NOMO-1 treated with dmso at 0.1 percent for 144 hours (cell line): Measurements from ENCODE around the gene LMTK2.

Source experiments
- DNase-seq: peaks from one replicate; lab custom pipeline; 2025; ENCODE audit not compliant: unreplicated experiment; lab: John Stamatoyannopoulos, UW

LMTK2 gene

DNA sequence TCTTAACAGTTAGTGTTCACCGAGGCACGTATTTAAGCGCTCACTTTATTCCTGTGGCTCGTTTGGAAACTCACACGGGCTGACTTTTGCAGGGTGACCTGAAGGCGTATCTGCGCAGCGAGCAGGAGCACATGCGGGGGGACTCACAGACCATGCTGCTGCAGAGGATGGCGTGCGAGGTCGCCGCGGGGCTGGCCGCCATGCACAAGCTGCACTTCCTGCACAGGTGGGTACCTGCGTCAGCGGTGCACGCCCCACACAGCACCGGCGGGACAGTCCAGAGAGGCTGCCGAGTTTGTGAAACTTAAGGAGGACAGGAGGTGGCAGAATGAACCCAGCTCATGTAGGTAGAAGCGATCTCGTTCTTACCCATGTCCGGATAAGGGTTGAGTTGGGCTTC, 64.8 kb downstream of the LMTK2 start:
- DNase-seq: no peak

DNA sequence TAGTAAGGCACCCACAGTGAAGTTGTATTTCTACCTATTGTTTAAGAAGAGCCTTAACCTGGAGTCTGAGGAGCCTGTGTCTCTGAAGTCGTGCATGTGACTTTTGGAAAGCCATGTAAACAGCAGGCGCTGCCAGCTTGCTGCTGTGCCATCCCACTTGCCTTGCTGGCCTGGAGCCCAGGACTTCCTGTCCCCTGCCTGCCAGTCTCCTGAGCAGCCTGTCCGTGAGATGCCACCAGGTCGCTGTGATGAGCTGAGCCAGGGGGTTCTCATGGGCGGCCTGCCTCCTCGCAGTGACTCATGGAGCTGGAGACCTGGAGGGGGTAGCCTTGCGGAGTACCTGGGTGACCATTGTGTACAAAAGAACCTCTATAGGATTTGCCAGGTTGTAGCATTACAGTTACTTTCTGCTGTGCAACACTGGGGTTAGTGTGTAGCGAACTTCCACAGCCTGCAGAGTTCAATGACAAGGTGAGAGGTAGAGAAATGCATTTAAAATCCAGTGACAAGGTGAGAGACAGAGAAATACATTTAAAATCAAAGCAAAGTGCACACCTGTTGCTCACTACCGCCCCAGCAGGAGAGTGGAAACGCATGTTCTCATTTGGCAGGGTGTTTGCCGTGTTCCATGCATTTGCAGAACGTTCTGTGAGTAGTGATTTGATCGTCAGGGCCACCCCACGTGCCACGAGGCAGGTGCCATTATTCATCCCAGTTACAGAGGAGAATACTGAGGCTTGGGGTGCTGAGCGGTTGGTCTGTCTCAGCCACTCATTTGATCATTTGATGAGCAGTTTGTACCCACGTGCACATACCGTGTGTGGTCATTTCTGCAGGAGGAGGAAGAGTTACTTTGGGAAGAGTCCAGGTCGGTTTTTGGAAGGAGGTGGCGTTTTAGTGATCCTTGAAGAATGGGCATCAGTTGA, 67.9 kb downstream of the LMTK2 start:
- DNase-seq: no peak

DNA sequence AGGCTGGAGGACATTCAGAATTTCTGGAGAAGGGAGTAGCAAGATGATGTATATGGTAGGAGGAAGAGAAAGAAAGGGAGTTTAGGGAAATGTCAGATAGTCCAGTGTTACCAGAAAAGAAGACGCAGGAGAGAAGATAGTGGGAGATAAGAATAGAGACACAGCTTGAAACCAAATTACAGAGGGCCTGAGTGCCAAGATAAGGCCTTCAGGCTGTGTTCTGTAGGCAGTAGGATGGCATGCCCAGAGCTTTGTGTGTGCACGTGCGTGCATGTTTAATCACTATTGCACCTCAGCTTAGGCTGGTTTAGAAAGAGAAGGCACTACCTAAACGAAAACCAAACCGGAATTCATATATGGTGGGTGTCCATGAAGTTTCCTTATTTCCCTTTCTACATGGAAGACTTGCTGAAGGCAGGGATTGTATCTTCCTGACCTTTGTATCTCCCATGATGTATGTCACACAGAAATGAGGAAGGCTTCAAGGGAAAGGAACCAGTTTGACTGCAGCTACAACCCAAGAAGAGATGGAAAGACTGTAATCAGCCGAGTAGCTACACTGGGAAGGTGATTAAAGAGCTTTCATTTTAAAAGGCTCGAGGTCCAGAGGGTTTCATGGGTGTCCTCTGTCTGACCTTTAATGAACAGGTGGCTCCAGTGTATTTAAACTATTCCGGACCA, 68.7 kb downstream of the LMTK2 start:
- no peak for DNase-seq

DNA sequence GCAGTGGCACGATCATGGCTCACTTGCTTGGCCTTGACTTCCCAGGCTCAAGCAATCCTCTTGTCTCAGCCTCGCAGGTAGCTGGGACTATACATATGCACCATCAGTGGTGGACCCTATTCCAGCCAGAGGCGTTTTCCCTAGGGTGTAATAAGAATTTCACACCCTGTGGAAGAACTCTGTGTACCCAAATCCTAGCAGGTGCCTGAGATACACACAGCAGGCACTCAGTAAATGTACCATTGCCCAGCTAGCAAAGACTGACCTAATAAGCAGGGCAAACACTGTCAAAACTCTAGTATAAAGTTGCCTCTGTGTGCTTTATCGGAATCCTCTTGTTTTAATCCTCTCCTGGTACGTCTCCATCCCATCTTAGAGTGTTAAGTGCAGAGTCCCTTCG, 70.9 kb downstream of the LMTK2 start:
- no peak for DNase-seq

- no peak for DNase-seq
Observed at GRCh38 chr7:98178321-98178720, 71.7 kb downstream of the LMTK2 start.

DNA sequence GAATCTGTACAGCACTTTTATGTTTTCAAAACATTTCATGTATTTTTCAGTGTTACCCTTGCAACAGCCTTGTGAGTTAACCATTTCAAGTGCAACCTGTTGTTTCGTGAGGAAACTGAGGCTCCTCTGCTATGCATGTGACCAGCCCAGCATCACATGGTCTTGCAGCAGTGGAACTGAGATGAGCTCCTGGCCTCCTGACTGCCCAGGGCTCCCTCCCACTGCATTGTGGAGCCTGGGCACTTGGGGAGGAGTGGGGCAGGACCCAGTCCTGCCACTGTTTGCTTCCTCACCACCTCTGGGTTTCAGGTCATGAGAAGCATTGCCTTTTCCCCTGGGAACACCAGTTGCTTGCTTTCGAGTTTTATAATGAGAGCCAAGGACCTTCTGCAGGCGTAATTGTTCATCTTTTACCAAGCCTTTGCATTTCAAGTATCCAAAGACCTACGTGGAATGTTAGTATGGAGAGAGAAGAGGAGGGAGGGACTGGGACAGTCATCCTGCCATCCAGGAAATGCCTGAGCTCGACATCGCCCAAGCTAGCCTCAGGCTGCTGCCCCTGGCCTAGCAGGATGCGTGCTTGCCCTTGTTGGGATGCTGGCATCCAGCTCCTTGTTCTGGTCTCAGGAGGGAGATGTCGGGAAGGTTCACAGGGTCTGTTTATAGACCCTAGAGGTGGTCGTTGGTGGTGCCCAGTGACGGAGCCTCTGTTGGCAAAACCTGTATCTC, 72.3 kb downstream of the LMTK2 start:
- no peak for DNase-seq

GRCh38 chr7:98180751-98181150, 74.1 kb downstream of the LMTK2 start:
- DNase-seq: no peak

- DNase-seq: peak; percentile 88
Observed at GRCh38 chr7:98185101-98185500, 78.4 kb downstream of the LMTK2 start.

GRCh38 chr7:98186452-98187137, 79.9 kb downstream of the LMTK2 start:
- peak; percentile 94 for DNase-seq

DNA sequence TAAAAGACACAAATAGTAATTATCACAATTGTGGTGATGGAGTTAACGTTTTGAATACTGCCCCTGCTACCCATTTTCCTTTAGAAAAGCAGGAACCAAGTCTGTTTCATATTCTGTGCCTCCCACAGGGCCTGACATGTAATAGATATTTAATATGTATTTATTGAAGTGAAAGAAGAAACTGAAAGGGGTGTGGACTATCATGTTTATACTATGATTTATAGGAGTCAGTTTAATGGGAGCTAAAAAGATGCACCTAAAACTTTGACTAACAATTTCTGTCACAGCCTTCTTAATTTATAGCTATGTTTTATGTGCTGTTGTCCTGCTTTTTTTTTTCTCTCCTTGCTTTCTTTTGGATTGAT, 80.5 kb downstream of the LMTK2 start:
- peak; percentile 94 for DNase-seq

DNA sequence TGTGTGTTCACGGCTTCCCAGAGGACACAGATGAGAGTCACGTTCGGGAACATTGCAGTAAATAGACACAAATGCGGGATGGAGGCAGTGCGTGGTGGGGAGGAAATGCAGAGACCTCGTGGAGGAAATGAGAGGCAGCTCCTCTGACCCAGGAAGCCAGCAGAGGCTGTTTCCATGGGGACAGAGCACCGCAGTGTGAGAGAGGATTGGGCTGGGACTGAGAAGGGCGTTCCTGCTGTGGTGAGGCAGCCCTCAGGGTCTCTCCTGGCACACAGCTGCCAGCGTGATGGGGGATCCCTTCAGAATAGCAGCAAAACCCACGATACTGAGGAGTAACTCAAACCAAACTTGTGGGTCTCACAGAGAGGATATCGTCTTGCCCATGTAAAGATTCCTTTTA, 82.9 kb downstream of the LMTK2 start:
- DNase-seq: no peak

DNA sequence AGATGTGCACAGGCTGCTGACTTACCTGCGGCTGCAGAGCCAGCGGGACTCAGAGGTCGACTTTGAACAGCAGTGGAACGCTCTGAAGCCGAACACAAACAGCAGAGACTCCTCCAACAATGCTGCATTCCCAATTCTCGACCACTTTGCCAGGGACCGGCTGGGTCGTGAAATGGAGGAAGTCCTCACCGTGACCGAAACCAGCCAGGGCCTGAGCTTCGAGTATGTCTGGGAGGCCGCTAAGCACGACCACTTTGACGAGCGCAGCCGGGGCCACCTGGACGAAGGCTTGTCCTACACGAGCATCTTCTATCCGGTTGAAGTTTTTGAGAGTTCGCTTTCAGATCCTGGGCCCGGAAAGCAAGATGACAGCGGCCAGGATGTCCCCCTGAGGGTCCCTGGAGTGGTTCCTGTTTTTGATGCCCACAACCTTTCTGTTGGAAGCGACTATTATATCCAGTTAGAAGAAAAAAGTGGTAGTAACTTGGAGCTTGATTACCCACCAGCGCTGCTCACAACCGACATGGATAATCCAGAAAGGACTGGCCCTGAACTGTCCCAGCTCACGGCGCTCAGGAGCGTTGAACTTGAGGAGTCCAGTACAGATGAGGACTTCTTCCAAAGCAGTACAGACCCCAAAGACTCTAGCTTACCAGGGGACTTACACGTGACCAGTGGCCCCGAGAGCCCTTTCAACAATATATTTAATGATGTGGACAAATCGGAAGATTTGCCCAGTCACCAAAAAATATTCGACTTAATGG, 85.2 kb downstream of the LMTK2 start:
- no peak for DNase-seq

GRCh38 chr7:98192781-98193457, 86.3 kb downstream of the LMTK2 start:
- no peak for DNase-seq

DNA sequence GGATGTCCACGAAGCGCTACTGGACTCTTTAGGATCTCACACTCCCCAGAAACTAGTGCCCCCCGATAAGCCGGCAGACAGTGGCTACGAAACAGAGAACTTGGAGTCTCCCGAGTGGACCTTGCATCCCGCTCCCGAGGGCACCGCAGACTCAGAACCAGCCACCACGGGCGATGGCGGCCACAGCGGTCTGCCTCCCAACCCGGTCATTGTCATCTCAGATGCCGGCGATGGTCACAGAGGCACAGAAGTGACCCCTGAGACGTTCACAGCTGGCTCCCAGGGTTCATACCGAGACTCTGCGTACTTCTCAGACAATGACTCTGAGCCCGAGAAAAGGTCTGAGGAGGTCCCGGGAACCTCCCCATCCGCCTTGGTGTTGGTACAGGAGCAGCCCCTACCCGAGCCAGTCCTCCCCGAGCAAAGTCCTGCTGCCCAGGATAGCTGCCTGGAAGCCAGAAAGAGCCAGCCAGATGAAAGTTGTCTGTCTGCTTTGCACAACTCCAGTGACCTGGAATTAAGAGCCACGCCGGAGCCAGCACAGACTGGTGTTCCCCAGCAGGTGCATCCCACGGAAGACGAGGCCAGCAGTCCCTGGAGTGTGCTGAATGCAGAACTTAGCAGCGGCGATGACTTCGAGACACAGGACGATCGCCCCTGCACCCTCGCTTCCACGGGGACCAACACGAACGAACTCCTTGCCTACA, 87.0 kb downstream of the LMTK2 start:
- DNase-seq: no peak

- DNase-seq: no peak
Observed at GRCh38 chr7:98194186-98194585, 87.5 kb downstream of the LMTK2 start.

DNA sequence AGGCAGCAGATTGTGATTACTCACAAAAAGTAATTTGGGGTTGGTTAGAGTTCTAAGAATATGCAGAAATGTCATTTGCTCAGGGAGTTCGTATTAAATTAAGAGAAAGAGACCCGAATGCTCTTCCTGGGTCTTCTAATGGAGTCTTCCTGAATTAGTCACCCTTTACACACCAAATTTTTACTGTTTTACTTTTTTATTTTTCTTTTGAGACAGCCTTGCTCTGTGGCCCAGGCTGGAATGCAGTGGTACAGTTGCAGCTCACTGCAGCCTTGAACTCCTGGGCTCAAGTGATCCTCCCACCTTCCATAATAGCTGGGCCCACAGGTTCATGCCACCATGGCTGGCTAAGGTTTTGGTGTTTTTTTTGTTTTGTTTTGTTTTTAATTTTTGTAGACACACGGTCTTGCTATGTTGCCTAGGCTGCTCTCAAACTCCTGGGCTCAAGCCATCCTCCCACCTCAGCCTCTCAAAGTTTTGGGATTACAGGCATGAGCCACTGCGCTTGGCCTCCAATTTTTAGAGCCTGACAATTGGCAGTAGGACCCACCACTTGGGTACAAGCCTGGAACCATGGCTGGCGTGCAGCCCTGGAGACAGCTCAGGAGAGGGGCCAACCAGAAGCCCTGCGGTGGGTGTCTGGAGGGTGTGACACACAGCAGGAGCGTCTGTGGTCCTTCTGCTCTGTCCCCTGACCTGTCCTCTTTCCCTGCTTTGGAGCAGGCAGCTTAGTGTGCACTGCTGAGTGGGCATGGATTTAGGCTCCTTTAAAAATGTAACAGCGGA, 88.2 kb downstream of the LMTK2 start:
- DNase-seq: no peak

GRCh38 chr7:98196706-98197605, 90.3 kb downstream of the LMTK2 start:
- peak; percentile 92 for DNase-seq
